ENCODE data around the gene TM2D1. TPM values are rescaled to one million over a fixed set of nuclear protein-coding genes. Genes with fewer than 3 reads are reported as not detected.

TM2D1 gene
- total and polyA plus RNA-seq, 9 of the 15 experiments (the other 6 are each of a cell fraction or from before 2014, with no cell fraction given) = 24.5 to 65.2 (median 47.7) TPM

DNA sequence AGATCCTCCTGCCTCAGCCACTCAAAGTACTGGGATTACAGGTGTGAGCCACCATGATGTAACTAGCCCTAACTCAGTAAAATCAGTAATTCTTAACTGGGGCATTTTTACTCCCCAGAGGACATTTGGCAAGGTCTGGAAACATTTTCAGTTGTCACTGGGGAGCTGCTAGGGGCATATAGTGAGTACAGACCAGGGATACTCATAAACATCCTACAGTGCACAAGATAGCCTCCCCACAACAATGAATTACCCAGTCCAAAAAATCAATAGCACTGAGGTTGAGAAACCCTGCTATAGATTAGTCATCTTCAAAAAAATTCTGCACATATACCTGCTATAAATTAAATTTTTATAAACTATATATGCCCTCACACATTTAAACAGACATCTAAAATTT lies 13.0 kb downstream of the TM2D1 start:
- H3K27me3 ChIP-seq (ENCODE audit: control insufficient read depth in 2 of 2, insufficient read depth in 2 of 2, low read length in 2 of 2) = no peaks in the 10 kb centered on the region
- H4K20me1 ChIP-seq (replicated peaks; ENCODE audit: control insufficient read depth, insufficient read depth, low read length) = peaks cover 4% of the 10 kb centered on the region
- peaks cover 41% of the 10 kb centered on the region; the same call in 2 of the 3 replicates for H3K36me3 ChIP-seq (ENCODE audit: control insufficient read depth, insufficient read depth, low read length)
- H3K9ac ChIP-seq (ENCODE audit: insufficient read depth in 1 of 2, low read depth in 2 of 2, low read length in 2 of 2) = no peak overlapping the region
- no peaks in the 10 kb centered on the region for H3K9me1 ChIP-seq (ENCODE audit: control insufficient read depth, insufficient read depth, low read length)
- H3K27ac ChIP-seq (ENCODE audit: extremely low read depth, low read depth, low read length) = no peak overlapping the region
- no peak overlapping the region for H2AFZ ChIP-seq (ENCODE audit: low read depth, low read length)
- in situ Hi-C loops (cut with MboI) (no loop called here), intact Hi-C loops (cut with micrococcal nuclease) (no loop called here)
- no peak for FAIRE-seq
- no peaks in the 10 kb centered on the region for H3K9me3 ChIP-seq (replicated peaks; ENCODE audit: control insufficient read depth, insufficient read depth, low read depth, low read length)
- ChIA-PET CTCF (ENCODE audit: low intra/inter-chr PET ratio) (no interaction called here), POLR2A (interaction anchor here (0.6 kb wide), 1 partner anchor 157 kb away, joined by 3 read pairs; no protein-coding TSS in a partner anchor)
- no peak for TF ChIP-seq ZNF133 (CRISPR knock-in tag; IDR thresholded peaks at IDR 0.05)
- TF ChIP-seq SAP30 (IDR thresholded peaks at IDR 0.05; ENCODE audit: borderline replicate concordance, insufficient read depth, low read depth, low read length, poor library complexity, severe bottlenecking) = no peak
- TF ChIP-seq E4F1 (CRISPR knock-in tag; IDR thresholded peaks at IDR 0.05; ENCODE audit: borderline replicate concordance) = no peak
- TF ChIP-seq PHB (CRISPR knock-in tag; IDR thresholded peaks at IDR 0.05) = no peak
- TF ChIP-seq MAFG (tag; conservative IDR thresholded peaks at IDR 0.05) = no peak
- TF ChIP-seq ZNF507 (tag; conservative IDR thresholded peaks at IDR 0.05) = no peak
- no peak for TF ChIP-seq SMARCB1 (IDR thresholded peaks at IDR 0.05; ENCODE audit: insufficient read length, low read depth)
- no peak for TF ChIP-seq HDAC6 (IDR thresholded peaks at IDR 0.05; ENCODE audit: low read depth, low read length)
- TF ChIP-seq CTBP1 (IDR thresholded peaks at IDR 0.05; ENCODE audit: borderline replicate concordance) = no peak
- no peak for TF ChIP-seq ZNF436 (CRISPR knock-in tag; IDR thresholded peaks at IDR 0.05)
- TF ChIP-seq MEF2A (IDR thresholded peaks at IDR 0.05; ENCODE audit: control insufficient read depth, low read depth, low read length) = no peak
- TF ChIP-seq NUFIP1 (IDR thresholded peaks at IDR 0.05; ENCODE audit: partially characterized antibody) = no peak
- no peak for TF ChIP-seq HNRNPUL1 (IDR thresholded peaks at IDR 0.05; ENCODE audit: low read length)
- H3K4me1 ChIP-seq (replicated peaks in 1 of 2; ENCODE audit: control insufficient read depth in 2 of 2, insufficient read depth in 2 of 2, low read length in 2 of 2) = peaks cover 6 to 17% of the 10 kb centered on the region in 2 experiments; a peak in 4 of 5 replicates
- BruUV-seq (replicated peaks) = no TSS peak
- no peak overlapping the region for H3K4me2 ChIP-seq (ENCODE audit: insufficient read depth, low read length)
- H3K79me2 ChIP-seq (ENCODE audit: control insufficient read depth, insufficient read depth, low read length) = peaks cover 35% of the 10 kb centered on the region
- ATAC-seq = no peak
- no peak for DNase-seq (ENCODE audit: extremely low read depth in 1 of 4, low spot score in 3 of 4)
- H3K4me3 ChIP-seq = no peak overlapping the region

Measured in K562 (cell line).